H9 (cell line): Measurements from ENCODE around the gene BRPF1. TPM values are rescaled to one million over a fixed set of nuclear protein-coding genes. Genes with fewer than 3 reads are reported as not detected.

Source experiments
- DNase-seq: peaks from one replicate; pipeline ENCODE4 v3.0.0-alpha.2; 2017
- H2AFZ ChIP-seq: one replicate; pipeline ENCODE4 v1.6.1; 2013; ENCODE audit warnings: mild to moderate bottlenecking, low read length, control low read depth, moderate library complexity
- H2AK5ac ChIP-seq: 2 replicates; pipeline ENCODE4 v1.6.1; 2013; ENCODE audit warnings: low read length, control low read depth, mixed read lengths; ENCODE audit not compliant: insufficient read length
- H2BK120ac ChIP-seq: one replicate; pipeline ENCODE4 v1.6.1; 2013; ENCODE audit warnings: low read depth, mild to moderate bottlenecking, low read length, control low read depth, inconsistent platforms; ENCODE audit not compliant: poor library complexity, severe bottlenecking
- H2BK12ac ChIP-seq: 2 replicates; pipeline ENCODE4 v1.6.1; 2013; ENCODE audit warnings: low read length, control low read depth, mixed read lengths, low read depth; ENCODE audit not compliant: insufficient read length
- H2BK15ac ChIP-seq: 2 replicates; pipeline ENCODE4 v1.6.1; 2013; ENCODE audit warnings: low read depth, low read length, control low read depth
- H2BK20ac ChIP-seq: one replicate; pipeline ENCODE4 v1.6.1; 2013; ENCODE audit warnings: low read depth, mild to moderate bottlenecking, low read length, control low read depth, inconsistent platforms; ENCODE audit not compliant: poor library complexity, severe bottlenecking
- H2BK5ac ChIP-seq: 2 replicates; pipeline ENCODE4 v1.6.1; 2013; ENCODE audit warnings: low read length, control low read depth, mixed read lengths; ENCODE audit not compliant: insufficient read length
- H3K14ac ChIP-seq: 2 replicates; pipeline ENCODE4 v1.6.1; 2013; ENCODE audit warnings: low read length, control low read depth; ENCODE audit not compliant: insufficient read depth
- H3K18ac ChIP-seq: 2 replicates; pipeline ENCODE4 v1.6.1; 2013; ENCODE audit warnings: low read depth, mild to moderate bottlenecking, mixed read lengths, low read length, control low read depth; ENCODE audit not compliant: insufficient read length
- H3K23ac ChIP-seq: 2 replicates; pipeline ENCODE4 v1.6.1; 2013; ENCODE audit warnings: low read length, control low read depth, mixed read lengths, low read depth; ENCODE audit not compliant: insufficient read length
- H3K23me2 ChIP-seq: 2 replicates; pipeline ENCODE4 v1.6.1; 2013; ENCODE audit warnings: low read depth, mild to moderate bottlenecking, mixed read lengths, low read length, control low read depth; ENCODE audit not compliant: insufficient read length, poor library complexity, severe bottlenecking
- H3K27ac ChIP-seq: 2 replicates; pipeline ENCODE4 v1.5.1; 2013; ENCODE audit warnings: low read length, control low read depth, mixed read lengths, low read depth; ENCODE audit not compliant: insufficient read length
- H3K27me3 ChIP-seq: 2 replicates; pipeline ENCODE4 v1.6.1; 2013; ENCODE audit warnings: low read length, control low read depth, inconsistent platforms; ENCODE audit not compliant: insufficient read depth
- H3K4ac ChIP-seq: 2 replicates; pipeline ENCODE4 v1.6.1; 2013; ENCODE audit warnings: low read depth, mild to moderate bottlenecking, control low read depth, inconsistent platforms, low read length, moderate library complexity
- H3K4me1 ChIP-seq: 2 replicates; pipeline ENCODE4 v1.6.1; 2013; ENCODE audit warnings: low read length, control low read depth, inconsistent platforms; ENCODE audit not compliant: insufficient read depth
- H3K4me2 ChIP-seq: 2 replicates; pipeline ENCODE4 v1.6.1; 2013; ENCODE audit warnings: low read length, control low read depth, mixed read lengths; ENCODE audit not compliant: insufficient read length, insufficient read depth
- H3K56ac ChIP-seq: 2 replicates; pipeline ENCODE4 v1.6.1; 2013; ENCODE audit warnings: low read depth, mild to moderate bottlenecking, mixed read lengths, low read length, control low read depth; ENCODE audit not compliant: insufficient read length
- H3K79me1 ChIP-seq: 2 replicates; pipeline ENCODE4 v1.6.1; 2013; ENCODE audit warnings: low read depth, mild to moderate bottlenecking, moderate library complexity, low read length, control low read depth, inconsistent platforms; ENCODE audit not compliant: insufficient read depth, poor library complexity, severe bottlenecking
- H3K79me2 ChIP-seq: 2 replicates; pipeline ENCODE4 v1.6.1; 2013; ENCODE audit warnings: low read length, control low read depth, inconsistent platforms; ENCODE audit not compliant: insufficient read depth
- H3K9ac ChIP-seq: 2 replicates; pipeline ENCODE4 v1.6.1; 2013; ENCODE audit warnings: low read length, control low read depth, mixed read lengths; ENCODE audit not compliant: insufficient read length; ENCODE audit errors: extremely low read depth
- H3K9me3 ChIP-seq: one replicate; pipeline ENCODE4 v1.6.1; 2013; ENCODE audit warnings: low read depth, low read length, inconsistent platforms; ENCODE audit not compliant: control insufficient read depth
- H3T11ph ChIP-seq: one replicate; pipeline ENCODE4 v1.6.1; 2013; ENCODE audit warnings: mild to moderate bottlenecking, low read length, control low read depth, inconsistent platforms
- H4K20me1 ChIP-seq: one replicate; pipeline ENCODE4 v1.6.1; 2013; ENCODE audit not compliant: control insufficient read depth, insufficient read length, insufficient read depth
- H4K5ac ChIP-seq: 2 replicates; pipeline ENCODE4 v1.6.1; 2013; ENCODE audit warnings: low read depth, mild to moderate bottlenecking, mixed read lengths, low read length, control low read depth; ENCODE audit not compliant: insufficient read length
- H4K8ac ChIP-seq: replicated peaks from 2 replicates; pipeline ENCODE4 v1.6.1; 2013; ENCODE audit warnings: low read length, control low read depth, mixed read lengths, low read depth; ENCODE audit not compliant: insufficient read length
- H4K91ac ChIP-seq: 2 replicates; pipeline ENCODE4 v1.6.1; 2013; ENCODE audit warnings: low read depth, mild to moderate bottlenecking, moderate library complexity, mixed read lengths, low read length, control low read depth; ENCODE audit not compliant: insufficient read length
- H3K27ac Mint-ChIP-seq, 3 experiments: 2 replicates in 2 of 3; 3 replicates in 1 of 3; pipeline ENCODE4 v1.8.0; 2020 to 2021; ENCODE audit warnings: mixed read lengths in 3 of 3, mild to moderate bottlenecking in 1 of 3, moderate library complexity in 1 of 3
- H3K27me3 Mint-ChIP-seq: 2 replicates; pipeline ENCODE4 v1.8.0; 2021; ENCODE audit warnings: low read depth, mild to moderate bottlenecking, moderate library complexity, mixed read lengths
- H3K36me3 Mint-ChIP-seq, 3 experiments: 2 replicates in 2 of 3; 3 replicates in 1 of 3; pipeline ENCODE4 v1.8.0; 2020 to 2021; ENCODE audit warnings: low read depth in 3 of 3, mixed read lengths in 3 of 3; ENCODE audit not compliant: insufficient read depth in 1 of 3
- H3K4me1 Mint-ChIP-seq, 2 experiments: 2 replicates each; pipeline ENCODE4 v1.8.0; 2020; ENCODE audit warnings: mixed read lengths in 2 of 2
- H3K4me3 Mint-ChIP-seq, 2 experiments: 2 replicates in 1 of 2; 3 replicates in 1 of 2; pipeline ENCODE4 v1.8.0; 2020 to 2021; ENCODE audit warnings: mild to moderate bottlenecking in 2 of 2, mixed read lengths in 2 of 2, moderate library complexity in 1 of 2
- H3K9me3 Mint-ChIP-seq, 2 experiments: 2 replicates in 1 of 2; 3 replicates in 1 of 2; pipeline ENCODE4 v1.8.0; 2020; ENCODE audit warnings: mild to moderate bottlenecking in 2 of 2, mixed read lengths in 2 of 2, moderate library complexity in 1 of 2
- WGBS: extraction: QIAGEN DNeasy Blood & Tissue Kit; methylation state at CpG from one replicate; pipeline ENCODE4 v1.1.7; 2013; ENCODE audit warnings: missing lambda C conversion rate, low lambda C conversion rate, mixed read lengths; ENCODE audit not compliant: insufficient read length; ENCODE audit errors: extremely low coverage; 5-methylcytosine and 5-hydroxymethylcytosine counted together
- total RNA-seq: library from RNA; stranded (reverse); gene quantifications from 2 replicates; pipeline ENCODE4 v1.2.1, GENCODE V29; 2021
- TF ChIP-seq, protein P1 (sequence below): fragments of 200-600 bp; sonication (generic); conservative IDR thresholded peaks from 3 replicates; pipeline ENCODE4 v1.8.0; 2021; ENCODE audit warnings: antibody characterized with exemption, mild to moderate bottlenecking

The BRPF1 gene
- total RNA-seq, 1 experiment from 2014 or later, result 38.6 TPM

DNA sequence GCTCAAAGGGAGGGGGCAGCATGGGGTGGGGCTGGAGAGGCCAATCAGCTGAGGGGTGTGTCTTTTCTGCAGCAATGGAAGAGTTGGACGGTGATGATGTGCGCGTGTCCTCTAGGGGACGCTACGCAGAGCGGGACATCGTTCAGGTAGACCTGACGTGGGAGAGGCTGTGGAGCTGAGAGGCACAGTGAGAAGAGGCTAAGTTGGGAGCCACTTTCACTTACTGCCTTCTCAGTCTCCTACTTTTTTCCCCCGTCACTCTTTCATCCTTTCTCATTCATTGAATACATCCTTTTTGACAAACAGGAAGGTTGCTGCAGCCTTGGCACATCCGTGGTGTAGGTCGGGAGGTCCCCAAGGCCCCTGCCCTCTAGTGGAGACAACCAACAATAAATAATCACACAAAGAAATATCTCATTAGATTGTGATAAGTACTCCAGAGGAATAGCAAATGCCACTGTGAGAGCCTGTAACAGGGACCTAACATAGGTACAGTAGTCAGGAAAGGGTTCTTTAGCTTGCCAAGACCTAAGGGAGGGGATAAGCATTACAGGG, 4.4 kb upstream of the BRPF1 start:
- Histone ChIP-seq H3K27ac (no peak overlapping the region), H2AFZ (peak overlapping the region; percentile 94), H2BK15ac (no peak overlapping the region), H3K79me1 (no peaks in the 10 kb centered on the region), H2BK20ac (no peak overlapping the region), H3K79me2 (no peaks in the 10 kb centered on the region; the same call in 1 of the 2 replicates), H2AK5ac (no peak overlapping the region), H2BK120ac (no peak overlapping the region), H4K20me1 (no peaks in the 10 kb centered on the region), H3K9me3 (no peaks in the 10 kb centered on the region), H3K23ac (no peak overlapping the region), H3K56ac (no peak overlapping the region), H2BK5ac (no peak overlapping the region), H3K27me3 (no peaks in the 10 kb centered on the region), H3K23me2 (peaks cover 9% of the 10 kb centered on the region), H3K4me2 (peak overlapping the region; percentile 79), H4K8ac (no peak overlapping the region), H3K18ac (no peak overlapping the region), H4K91ac (no peak overlapping the region), H3T11ph (no peak overlapping the region), H2BK12ac (no peak overlapping the region), H3K4ac (no peak overlapping the region), H4K5ac (no peak overlapping the region), H3K4me1 (no peaks in the 10 kb centered on the region), H3K9ac (no peak overlapping the region), H3K14ac (no peak overlapping the region)
- no CpG with 5 or more reads among the region's 11 CpGs for WGBS
- H3K4me1 Mint-ChIP-seq, result peaks cover 23 to 29% of the 10 kb centered on the region in 2 experiments
- TF ChIP-seq, protein P1, sequence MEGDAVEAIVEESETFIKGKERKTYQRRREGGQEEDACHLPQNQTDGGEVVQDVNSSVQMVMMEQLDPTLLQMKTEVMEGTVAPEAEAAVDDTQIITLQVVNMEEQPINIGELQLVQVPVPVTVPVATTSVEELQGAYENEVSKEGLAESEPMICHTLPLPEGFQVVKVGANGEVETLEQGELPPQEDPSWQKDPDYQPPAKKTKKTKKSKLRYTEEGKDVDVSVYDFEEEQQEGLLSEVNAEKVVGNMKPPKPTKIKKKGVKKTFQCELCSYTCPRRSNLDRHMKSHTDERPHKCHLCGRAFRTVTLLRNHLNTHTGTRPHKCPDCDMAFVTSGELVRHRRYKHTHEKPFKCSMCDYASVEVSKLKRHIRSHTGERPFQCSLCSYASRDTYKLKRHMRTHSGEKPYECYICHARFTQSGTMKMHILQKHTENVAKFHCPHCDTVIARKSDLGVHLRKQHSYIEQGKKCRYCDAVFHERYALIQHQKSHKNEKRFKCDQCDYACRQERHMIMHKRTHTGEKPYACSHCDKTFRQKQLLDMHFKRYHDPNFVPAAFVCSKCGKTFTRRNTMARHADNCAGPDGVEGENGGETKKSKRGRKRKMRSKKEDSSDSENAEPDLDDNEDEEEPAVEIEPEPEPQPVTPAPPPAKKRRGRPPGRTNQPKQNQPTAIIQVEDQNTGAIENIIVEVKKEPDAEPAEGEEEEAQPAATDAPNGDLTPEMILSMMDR, result peak; percentile 96
- H3K36me3 Mint-ChIP-seq, result no peaks in the 10 kb centered on the region
- DNase-seq, result peak; percentile 90
- peaks cover 3% of the 10 kb centered on the region for H3K27me3 Mint-ChIP-seq
- peak overlapping the region; percentile 39 to 73 for H3K4me3 Mint-ChIP-seq
- H3K9me3 Mint-ChIP-seq, result no peaks in the 10 kb centered on the region; a peak in 1 of 5 replicates
- peak overlapping the region in 1 of 3 experiments; percentile 13; a peak in 1 of 7 replicates for H3K27ac Mint-ChIP-seq
